ENCODE measurements around the gene TXNL4A.
A peak's percentile ranks its signal among the peaks of the same experiment; 100 is the strongest.
"Not testable (repeated sequence)": the region's sequence is repeated elsewhere in the genome, so short reads cannot be mapped to it uniquely, and the experiment has no call there.

TXNL4A gene

DNA sequence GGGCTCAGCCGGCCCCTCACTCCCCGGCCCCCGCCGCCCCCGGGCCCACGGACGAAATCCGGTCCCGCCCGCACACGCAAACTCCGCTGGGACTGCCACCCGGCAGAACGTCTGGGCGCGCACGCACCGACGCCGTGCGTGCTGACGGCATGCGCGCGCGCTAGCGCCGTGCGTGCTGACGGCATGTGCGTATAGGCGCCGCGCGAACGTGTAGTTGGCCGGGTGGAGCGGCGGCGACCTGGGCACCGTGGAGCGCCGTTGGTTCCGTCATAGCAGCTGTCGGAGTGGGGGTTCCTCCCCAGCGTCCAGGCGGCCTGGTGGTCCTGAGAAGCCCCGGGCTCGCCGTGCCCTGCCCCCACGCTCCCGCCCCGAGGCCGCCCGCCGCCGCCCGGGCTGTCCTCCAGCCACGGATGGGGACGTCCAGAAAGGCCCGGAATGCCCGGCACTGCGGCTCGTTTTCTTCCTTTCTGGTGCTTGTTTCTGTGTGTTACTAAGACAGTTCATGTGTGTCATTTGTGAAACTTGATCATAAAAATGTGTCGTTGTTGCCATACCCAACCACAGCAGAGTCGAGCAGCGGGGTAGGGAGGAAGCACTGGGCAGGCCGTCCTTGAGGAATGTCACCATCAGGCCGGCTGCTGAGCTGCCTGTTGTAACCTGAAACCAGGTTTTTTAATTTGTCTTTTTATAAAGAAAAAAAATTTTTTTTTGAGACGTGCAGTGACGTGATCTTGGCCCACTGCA is at the start of gene TXNL4A:
TSS of gene TXNL4A (minus strand) at position 113 of the 744 bp plus-strand sequence. CDS start 171 bp downstream, outside the sequence.
- DNase-seq, result peak; percentile 67

DNA sequence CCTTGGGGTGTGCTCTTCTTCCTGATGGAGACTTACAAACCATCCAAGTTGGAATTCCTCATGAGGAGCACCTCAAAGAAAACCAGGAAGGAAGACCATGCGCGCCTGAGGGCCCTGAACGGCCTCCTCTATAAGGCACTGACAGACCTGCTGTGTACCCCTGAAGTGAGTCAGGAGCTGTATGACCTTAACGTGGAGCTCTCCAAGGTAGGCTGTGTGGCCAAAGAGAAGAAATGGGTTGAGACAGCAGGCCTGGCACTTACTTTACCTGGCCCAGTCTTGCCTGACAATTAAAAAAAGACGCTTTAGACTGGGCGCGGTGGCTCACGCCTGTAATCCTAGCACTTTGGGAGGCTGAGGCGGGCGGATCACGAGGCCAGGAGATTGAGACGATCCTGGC is 48.9 kb upstream of the TXNL4A start:
- DNase-seq, result no peak

GRCh38 chr18:80035997-80036396 is 47.6 kb upstream of the TXNL4A start:
- no peak for DNase-seq

- no peak for DNase-seq
These were observed 46.6 kb upstream of the TXNL4A start for GRCh38 chr18:80034852-80035406.

DNA sequence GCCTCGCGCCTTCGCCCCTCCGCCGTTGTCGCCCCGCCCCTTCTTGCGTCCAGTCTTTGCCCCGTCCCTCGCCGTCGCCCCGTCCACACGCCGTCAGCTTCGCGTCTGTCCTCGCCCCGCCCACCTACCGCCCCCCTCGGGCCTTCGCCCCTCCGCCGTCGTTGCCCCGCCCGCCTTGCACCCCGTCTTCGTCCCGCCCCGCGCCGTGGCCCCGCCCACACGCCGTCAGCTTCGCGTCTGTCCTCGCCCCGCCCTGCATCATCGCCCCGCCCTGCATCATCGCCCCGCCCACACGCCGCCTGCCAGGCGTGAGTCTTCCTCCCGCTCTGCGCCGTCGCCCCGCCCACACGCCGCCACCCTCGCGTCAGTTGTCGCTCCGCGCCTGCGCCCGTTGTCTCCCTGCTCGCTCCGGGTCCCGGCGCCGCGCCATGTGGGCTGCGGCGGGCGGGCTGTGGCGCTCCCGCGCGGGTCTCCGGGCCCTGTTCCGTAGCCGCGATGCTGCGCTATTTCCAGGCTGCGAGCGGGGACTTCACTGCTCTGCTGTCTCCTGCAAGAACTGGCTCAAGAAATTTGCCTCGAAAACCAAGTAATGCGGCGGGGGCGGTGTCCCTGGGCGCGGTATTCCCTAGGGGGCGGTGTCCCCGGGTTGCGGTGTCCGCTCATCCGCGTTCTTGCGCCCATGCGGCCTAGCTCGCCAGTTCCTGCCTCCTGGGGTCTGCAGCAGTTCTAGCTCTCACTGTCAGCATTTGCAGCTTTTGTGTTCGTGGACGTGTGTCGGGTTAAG is 45.9 kb upstream of the TXNL4A start, which contains the start of gene RBFA:
TSS of gene RBFA (plus strand) at position 367 of the 784 bp plus-strand sequence. CDS start at position 429, 62 bp downstream.
- peak; percentile 96 for DNase-seq

- peak; percentile 86 for DNase-seq
These were observed 45.1 kb upstream of the TXNL4A start for GRCh38 chr18:80033181-80034067.

GRCh38 chr18:80029690-80030089 is 41.3 kb upstream of the TXNL4A start:
- DNase-seq, result no peak

DNA sequence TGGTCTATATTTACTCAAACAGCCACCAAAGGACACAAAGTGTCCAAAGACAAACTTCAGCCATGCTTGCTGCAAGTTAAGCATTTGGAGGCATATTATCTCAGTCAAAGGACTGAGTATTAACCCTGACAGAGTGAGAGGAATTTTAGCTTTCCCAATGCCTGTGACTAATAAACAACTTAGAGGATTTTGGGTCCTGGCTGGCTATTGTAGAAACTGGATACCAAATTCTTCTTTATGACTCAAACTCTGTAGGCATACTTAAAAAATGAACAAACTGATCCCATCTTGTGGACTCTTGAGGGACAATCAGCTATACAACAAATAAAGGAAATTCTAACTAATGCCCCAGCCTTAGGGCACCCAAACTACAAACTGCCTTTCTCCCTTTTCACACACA is 39.4 kb upstream of the TXNL4A start:
- DNase-seq, result not testable (repeated sequence)

DNA sequence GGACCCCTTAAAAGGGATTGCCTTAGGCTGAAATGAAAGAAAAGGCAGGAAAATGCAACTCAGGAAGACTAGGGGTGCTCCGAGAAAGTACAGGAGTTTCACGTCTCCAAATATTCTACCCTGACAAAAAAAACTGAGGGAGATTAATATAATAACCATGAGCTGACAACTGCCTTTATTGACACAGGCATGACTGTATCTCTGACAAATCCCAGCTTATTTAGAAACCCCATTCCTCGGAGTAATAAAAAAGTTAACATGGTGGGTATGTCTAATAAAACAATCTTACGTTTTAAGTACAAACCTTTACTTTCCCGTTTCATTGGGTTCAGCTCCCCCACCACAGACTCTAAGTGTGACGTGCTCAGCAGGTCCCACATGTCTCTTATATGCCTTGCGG is 38.0 kb upstream of the TXNL4A start:
- no peak for DNase-seq

- no peak for DNase-seq
These were observed 34.8 kb upstream of the TXNL4A start for GRCh38 chr18:80023173-80023572.

DNA sequence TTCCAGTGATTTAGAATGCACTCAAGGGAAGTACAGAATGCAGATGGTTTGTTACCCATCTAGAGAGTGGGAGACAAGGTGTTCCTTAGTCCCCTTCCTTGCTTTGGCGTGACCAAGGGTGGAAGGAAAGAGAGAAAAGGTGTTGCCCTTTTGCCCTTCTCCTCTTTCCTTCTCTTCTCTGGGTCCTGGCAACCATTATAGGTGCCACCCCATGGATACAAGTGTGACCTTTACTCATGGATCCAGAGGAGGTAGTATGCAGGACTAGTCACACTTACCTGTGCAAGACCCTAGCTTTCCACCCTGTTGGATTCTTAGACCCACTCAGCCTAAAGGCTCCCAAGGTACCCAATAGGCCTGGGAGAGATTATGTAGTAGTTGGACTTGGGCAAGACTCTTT is 34.2 kb upstream of the TXNL4A start:
- DNase-seq, result no peak

GRCh38 chr18:80012714-80013113 is 24.4 kb upstream of the TXNL4A start:
- DNase-seq, result no peak

DNA sequence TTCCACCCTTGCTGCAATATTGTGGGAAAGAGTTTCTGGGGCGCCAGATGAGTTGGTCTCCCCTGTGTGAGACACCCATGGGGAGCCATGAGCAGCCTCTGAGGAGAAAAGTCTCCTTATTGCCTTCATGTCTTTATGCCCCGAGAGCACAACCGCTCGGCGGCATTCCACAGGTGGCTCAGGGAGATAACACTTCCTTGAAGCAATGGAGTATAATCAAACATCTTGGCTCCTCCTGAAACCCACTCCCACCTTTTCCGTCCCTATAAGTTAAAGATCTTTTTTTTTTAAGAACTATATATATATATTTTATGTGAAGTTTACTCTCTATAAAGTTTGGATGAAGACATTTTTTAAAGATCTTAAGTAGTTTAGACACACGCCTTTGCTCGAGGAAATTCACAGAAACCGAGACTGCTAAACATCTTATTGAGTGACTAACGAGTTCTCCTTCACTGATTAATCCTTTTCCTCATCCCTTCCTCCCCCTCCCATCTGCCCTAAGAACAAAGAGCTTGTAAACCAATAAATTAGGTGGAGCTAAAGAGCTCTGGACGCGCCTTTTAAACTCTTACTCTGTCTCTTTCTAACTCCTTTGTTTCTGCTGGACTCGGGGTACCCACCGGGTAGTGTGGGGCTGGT is 23.3 kb upstream of the TXNL4A start:
- DNase-seq, result not testable (repeated sequence)

- no peak for DNase-seq
These were observed 22.2 kb upstream of the TXNL4A start for GRCh38 chr18:80010551-80010906.

DNA sequence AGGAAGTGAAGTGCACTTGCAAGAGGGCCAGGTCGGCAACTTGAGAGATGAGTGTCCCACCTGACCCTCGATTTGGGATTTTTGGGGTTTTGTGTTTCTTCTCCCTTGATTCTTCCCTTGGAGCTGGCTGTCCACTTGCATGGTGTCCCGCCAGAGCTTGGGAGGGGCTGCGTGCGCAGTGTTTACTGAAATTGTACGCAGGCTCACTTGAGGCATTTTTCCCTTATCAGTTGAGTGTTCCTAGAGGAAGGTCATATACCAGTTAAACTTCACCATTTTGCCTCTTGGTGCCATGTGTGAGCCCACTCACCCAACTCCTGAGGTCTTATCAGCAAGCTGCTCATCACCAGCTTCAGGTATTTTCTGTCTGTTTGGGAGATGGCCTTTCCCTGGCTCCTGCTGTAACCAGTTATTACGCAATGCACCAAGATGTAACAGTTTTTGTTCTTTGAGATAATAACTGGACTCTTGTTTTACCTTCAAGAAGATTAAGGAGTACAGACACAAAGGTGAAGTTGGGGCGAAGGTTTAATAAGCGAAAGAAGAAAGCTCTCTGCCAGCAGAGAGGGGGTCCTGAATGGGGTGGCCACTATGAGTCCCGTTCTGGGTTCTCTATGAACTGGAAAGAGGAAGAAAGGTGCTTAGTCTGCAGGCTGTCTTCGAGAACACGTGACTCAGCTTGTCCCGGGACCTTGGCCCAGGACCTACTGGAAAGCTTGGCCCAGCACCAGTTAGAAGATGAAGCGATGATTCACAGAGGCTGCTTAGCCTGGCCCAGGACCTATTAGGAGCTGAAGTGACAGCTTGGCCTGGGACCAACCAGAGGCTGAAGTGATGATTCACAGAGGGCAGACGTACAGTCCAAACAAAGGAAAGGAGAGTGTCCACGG is 21.5 kb upstream of the TXNL4A start:
- no peak for DNase-seq

- DNase-seq, result no peak
These were observed 18.4 kb upstream of the TXNL4A start for GRCh38 chr18:80006724-80007123.

GRCh38 chr18:80004600-80005342 is 16.4 kb upstream of the TXNL4A start:
- no peak for DNase-seq

GRCh38 chr18:80002468-80002867 is 14.1 kb upstream of the TXNL4A start:
- DNase-seq, result no peak

DNA sequence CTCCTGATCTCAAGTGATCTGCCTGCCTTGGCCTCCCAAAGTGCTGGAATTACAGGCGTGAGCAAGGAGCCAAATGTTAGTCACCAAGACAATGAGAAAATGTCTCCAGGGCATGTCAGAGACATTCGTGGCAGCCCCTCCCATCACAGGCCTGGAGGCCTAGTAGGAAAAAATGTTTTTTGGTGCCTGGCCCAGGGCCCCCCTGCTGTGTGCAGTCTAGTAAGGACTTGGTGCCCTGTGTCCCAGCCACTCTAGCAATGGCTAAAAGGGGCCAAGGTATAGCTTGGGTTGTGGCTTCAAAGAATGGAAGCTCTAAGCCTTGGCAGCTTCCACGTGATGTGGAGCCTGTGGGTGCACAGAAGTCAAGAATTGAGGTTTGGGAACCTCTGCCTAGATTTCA is 12.5 kb upstream of the TXNL4A start:
- no peak for DNase-seq

DNA sequence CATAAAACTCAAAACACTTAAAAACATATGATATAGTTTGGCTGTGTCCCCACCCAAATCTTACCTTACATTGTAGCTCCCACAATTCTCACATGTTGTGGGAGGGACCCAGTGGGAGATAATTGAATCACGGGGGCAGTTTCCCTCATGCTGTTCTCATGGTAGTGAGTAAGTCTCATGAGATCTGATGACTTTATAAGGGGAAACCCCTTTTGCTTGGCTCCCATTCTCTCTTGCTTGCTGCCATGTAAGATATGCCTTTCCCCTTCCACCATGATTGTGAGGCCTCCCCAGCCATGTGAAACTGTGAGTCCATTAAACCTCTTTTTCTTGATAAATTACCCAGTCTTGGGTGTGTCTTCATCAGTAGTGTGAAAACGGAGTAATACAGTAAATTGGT is 11.3 kb upstream of the TXNL4A start:
- DNase-seq, result not testable (repeated sequence)

DNA sequence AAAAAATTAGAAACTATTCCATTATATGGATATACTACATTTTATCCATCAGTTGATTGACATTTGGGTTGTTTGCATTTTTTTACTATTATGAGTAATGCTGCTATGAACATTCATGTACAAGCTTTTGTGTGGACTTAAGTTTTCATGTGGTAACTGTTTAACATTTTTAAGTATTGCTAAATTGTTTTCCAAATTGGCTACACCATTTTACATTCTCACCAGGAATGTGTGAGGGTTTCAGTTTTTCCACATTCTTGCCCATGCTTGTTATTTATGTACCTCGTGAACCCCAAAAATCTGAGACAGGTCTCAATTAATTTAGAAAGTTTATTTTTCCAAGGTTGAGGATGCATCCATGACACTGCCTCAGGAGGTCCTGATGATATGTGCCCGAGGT is 3.1 kb upstream of the TXNL4A start:
- no peak for DNase-seq

Measured in KG1 (cell line).